ENCODE data around the gene STK17A. TPM values are rescaled to one million over a fixed set of nuclear protein-coding genes. Genes with fewer than 3 reads are reported as not detected.

Gene STK17A
- total and polyA plus RNA-seq, 2 of the 8 experiments (the other 6 are each of a cell fraction or from before 2014, with no cell fraction given) = 2.2 to 12.2 TPM

DNA sequence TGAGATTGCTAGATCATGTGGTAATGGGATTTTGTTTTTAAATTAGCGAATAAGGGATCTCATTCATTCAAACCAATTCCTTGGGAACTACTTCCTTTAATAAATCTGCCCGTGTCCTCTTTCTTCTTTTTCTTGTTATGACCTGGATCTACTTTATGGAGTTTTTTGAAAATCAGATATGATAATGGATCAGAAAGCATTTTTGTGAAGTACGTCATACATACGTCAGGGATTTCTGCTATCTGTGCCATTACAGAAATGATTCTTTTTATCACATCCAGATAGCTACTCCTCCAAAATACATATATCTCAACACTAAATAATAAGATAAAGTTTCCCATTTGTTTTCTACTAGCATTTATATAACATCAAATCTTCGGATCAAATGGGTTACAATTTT lies 40.2 kb upstream of the STK17A start:
- Histone ChIP-seq H3K27me3 (replicated peaks in 1 of 4; ENCODE audit: control insufficient read depth in 3 of 4, extremely low read depth in 1 of 4, insufficient read depth in 3 of 4, low read length in 3 of 4) (no peaks in the 10 kb centered on the region), H3K9me3 (ENCODE audit: insufficient read depth in 2 of 2, low read depth in 1 of 2, low read length in 1 of 2) (no peaks in the 10 kb centered on the region), H4K8ac (ENCODE audit: extremely low read depth, insufficient read depth, low read length) (no peak overlapping the region), H3K79me1 (ENCODE audit: low read depth, low read length) (no peaks in the 10 kb centered on the region), H4K5ac (ENCODE audit: insufficient read length, low read depth, low read length) (no peak overlapping the region), H3K56ac (replicated peaks; ENCODE audit: insufficient read length, low read depth, low read length) (no peak overlapping the region), H2AK5ac (ENCODE audit: low read depth, low read length) (no peak overlapping the region), H3K18ac (ENCODE audit: extremely low read depth, low read length) (no peak overlapping the region), H3K9ac (replicated peaks in 1 of 4; ENCODE audit: extremely low read depth in 1 of 4, low read depth in 3 of 4, low read length in 3 of 4) (no peak overlapping the region), H3K4me3 (ENCODE audit: extremely low read depth in 1 of 4, insufficient read depth in 2 of 4, low read depth in 3 of 4, low read length in 4 of 4) (no peak overlapping the region), H2BK5ac (ENCODE audit: low read depth, low read length) (no peak overlapping the region), H3K27ac (ENCODE audit: low read depth, low read length) (no peak overlapping the region), H3K36me3 (ENCODE audit: control insufficient read depth in 2 of 4, insufficient read depth in 4 of 4, low read length in 3 of 4) (no peaks in the 10 kb centered on the region), H4K20me1 (replicated peaks in 1 of 2; ENCODE audit: control insufficient read depth in 1 of 2, insufficient read depth in 2 of 2, low read length in 2 of 2) (no peaks in the 10 kb centered on the region), H3K14ac (ENCODE audit: insufficient read length) (no peak overlapping the region), H2BK15ac (ENCODE audit: low read length) (no peak overlapping the region), H2BK12ac (ENCODE audit: low read depth, low read length) (no peak overlapping the region), H3K79me2 (ENCODE audit: control insufficient read depth in 1 of 2, insufficient read depth in 2 of 2, low read length in 2 of 2) (no peaks in the 10 kb centered on the region), H2BK20ac (ENCODE audit: low read length) (no peak overlapping the region), H2AFZ (ENCODE audit: low read length) (no peak overlapping the region), H2BK120ac (replicated peaks; ENCODE audit: low read depth, low read length) (no peak overlapping the region), H3K4ac (replicated peaks; ENCODE audit: insufficient read length, low read depth, low read length) (no peak overlapping the region), H3K4me1 (replicated peaks in 1 of 4; ENCODE audit: control insufficient read depth in 3 of 4, insufficient read depth in 4 of 4, low read length in 3 of 4) (peaks cover 0 to 1% (median 0%) of the 10 kb centered on the region in 4 experiments; a peak in 1 of 7 replicates), H3K4me2 (ENCODE audit: insufficient read depth in 1 of 2, low read depth in 2 of 2, low read length in 2 of 2) (no peak overlapping the region), H3K23ac (ENCODE audit: insufficient read length) (no peak overlapping the region), H3K23me2 (ENCODE audit: low read depth, low read length) (no peaks in the 10 kb centered on the region), H4K91ac (replicated peaks; ENCODE audit: insufficient read length, low read length) (no peak overlapping the region)
- DNase-seq (ENCODE audit: low read depth in 1 of 2, low spot score in 2 of 2) (no peak), FAIRE-seq (no peak)
- 86% methylated on average over 5 of the region's 5 CpGs; no CpG with 5 or more reads in 1 of the 2 experiments for WGBS, 2 experiments (ENCODE audit: extremely low coverage in 1 of 2, insufficient coverage in 1 of 2, insufficient read length in 1 of 2, insufficient replicate concordance in 2 of 2, low coverage in 1 of 2, low lambda C conversion rate in 2 of 2, missing lambda C conversion rate in 1 of 2)
- CTCF ChIA-PET (ENCODE audit: partially characterized antibody) = no interaction called here
- POLR2A ChIA-PET (ENCODE audit: partially characterized antibody) = no interaction called here
- TF ChIP-seq FOSL1 (IDR thresholded peaks at IDR 0.05; ENCODE audit: insufficient read depth, low read depth, low read length) (no peak), JUN (IDR thresholded peaks at IDR 0.05; ENCODE audit: low read depth, low read length) (no peak)
